DMS53 treated with DMSO at 0.1 percent for 48 hours (cell line): Measurements from ENCODE around the gene TEDC1.

ENCODE experiments used
- DNase-seq: peaks from one replicate; lab custom pipeline; 2025; ENCODE audit not compliant: unreplicated experiment; lab: John Stamatoyannopoulos, UW

The TEDC1 gene

DNA sequence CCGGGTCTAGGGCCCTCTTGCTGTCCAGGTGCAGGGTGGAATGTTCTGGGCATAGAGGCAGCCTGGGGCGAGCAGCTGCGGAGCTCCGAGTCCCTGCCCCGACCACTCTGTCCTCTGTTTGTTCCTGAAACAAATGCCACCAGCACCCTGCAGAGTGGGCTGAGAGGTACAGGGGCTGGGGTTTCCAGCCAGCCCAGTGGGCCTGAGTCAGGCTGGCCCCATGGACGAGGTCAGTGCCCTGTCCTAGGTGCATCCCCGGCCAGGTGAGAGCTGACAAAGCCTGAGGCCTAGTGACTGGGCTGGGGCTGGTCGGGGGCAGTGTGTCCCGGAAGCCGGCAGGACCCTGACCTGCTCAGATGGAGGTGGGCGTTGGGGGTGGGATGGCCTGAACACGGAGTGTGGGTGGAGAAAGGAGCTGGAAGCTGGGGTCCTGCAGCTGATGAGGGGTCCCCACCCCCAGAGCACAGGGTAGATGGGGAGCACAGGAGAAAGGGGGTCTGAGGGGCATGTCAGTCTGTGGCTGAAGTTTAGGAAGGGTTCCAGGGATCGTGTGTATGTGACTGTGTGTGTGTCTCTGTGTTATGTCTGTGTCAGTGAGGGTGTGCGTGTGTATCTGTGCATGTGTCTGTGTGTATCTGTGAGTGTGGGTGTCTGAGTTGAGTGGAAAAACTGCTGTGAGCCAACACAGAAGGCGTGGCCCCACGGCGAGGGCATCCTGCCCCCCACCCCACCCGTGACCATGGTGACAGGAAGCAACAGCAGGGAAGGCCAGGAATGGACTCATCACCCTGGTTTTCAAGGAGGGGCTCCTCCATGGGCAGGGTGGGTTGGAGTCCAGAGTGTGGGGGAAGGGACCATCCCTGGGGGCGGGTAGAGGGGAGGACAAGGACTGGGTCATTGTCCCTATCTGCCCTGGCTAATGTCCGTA is 6.7 kb upstream of the TEDC1 start:
- DNase-seq = no peak

DNA sequence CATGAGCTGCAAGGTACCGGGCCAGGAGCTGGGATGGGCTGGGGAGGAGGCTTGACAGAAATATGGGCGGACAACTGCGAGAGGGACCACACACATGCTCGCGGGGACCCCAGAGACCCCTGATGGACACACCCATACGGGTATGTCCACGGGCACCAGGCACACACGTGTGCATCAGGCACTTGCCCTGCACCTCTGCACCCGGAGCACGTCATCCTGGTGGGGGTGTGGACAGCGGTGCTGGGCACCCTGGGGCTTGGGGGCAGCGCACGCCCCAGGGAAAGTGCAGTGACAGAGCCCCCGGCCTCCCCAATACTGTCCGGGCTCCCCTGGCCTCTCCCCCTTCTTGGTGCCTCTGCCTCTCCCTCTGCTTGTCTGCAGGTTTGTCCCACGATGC is 6.1 kb upstream of the TEDC1 start:
- no peak for DNase-seq

DNA sequence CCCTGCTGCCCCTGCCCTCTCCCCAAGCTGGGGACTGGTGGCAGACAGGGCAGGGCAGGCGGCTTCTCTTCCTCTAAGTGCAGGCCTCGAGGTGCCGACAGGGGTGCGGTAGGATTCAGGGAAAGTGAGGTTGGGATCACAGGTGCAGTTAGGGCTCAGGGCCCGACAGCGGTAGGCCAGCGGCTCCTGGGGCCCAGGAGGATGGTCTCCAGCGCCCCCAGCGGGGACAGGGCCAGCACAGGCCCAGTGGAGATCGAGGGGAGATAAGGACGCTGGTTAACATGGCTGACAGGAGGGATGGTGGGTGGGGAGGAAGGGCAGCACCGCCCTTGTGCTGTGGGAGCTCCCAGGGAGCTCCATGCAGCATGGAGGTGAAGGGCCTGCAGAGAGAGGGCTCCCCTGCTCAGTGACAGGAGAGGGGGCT is 5.3 kb upstream of the TEDC1 start:
- DNase-seq = no peak

DNA sequence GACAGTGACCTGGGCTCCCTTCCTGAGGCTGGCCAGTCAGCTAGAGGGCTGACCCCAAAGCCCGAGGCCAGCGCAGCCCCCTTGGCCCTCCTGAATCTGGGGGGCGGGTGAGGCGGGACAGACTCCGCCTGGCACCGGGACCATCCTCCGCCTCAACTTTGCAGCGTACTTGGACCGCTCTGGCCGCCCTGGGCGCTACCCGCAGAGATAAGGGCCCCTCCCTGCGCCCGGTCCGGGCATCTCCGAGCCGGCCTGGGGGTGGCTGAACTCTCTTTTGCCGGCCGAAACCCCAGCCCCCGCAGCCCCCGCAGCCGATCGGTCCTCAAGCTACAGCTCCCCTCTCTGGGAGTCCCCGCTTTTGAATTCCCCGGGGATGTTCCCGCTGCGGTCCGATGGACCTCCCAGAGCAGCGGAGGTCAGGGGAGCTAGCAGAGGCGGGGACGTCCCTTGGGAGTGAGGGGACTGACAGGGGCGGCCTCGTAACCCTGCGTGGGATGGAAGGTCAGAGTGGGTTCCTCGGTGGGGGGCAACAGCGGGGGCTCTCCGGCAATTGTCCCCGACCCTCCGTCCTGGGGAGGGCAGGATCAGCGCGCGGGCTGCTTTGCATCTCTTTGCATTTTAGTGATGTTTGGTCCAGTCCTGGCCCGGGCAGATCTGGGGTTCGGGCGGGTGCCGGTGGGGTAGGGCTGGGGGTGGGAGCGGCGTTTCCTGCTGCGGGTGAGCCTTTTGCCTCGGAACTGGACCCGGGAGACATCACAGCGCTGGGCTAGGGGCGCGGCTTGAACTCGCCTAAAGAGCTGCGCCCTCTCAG is 4.7 kb upstream of the TEDC1 start, which contains the start of gene CRIP1:
Gene CRIP1, plus strand, starts transcription at position 724 of the 811 bp plus-strand sequence. CDS start 374 bp downstream, outside the sequence.
- no peak for DNase-seq

DNA sequence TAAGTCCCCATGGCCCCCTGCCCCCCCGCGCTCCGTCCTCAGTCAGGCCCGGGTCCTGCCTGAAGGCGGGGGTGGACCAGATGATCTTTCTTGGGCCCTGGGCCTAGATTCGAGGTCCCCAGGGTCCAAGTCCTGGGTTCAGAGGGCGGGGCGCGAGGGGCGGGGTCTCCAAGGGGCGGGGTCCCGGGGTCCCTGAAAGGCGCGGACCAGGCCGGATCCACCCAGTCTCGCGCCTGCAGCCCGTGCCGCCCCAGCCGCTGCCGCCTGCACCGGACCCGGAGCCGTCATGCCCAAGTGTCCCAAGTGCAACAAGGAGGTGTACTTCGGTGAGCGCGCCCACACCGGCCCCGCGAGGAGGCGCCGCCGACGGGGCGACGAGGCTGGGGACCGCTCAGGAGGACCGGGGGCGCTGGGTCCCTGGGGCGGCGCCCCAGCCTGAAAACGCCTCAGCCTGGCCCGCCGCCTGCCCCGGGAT is 4.0 kb upstream of the TEDC1 start:
- DNase-seq = no peak

DNA sequence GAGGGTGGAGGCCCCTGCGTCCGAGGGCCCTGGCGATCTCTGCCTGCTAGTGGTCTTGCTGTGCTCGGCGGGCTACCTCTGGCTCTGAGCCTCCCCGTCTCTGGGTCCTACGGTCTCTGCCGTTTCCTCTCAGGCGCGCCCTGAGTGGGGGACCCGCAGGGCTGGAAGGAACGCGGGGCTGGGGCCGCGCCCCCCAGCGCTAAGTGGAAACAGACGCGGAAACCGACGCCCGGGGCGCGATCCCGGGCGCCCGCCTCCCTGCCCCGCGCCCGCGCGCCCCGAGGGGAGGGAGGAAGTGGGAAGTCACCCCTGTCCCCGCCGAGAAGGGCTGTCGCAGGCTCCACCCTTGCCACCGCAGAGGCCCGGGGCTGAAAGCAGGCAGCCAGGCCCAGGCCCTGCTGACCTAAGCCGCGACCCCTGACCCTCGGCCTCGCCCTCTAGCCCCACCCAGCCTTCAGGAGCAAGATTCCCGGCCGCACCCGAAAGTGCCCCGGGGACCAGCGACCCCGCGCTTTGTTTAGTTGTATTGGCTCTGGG is 3.5 kb upstream of the TEDC1 start:
- no peak for DNase-seq

DNA sequence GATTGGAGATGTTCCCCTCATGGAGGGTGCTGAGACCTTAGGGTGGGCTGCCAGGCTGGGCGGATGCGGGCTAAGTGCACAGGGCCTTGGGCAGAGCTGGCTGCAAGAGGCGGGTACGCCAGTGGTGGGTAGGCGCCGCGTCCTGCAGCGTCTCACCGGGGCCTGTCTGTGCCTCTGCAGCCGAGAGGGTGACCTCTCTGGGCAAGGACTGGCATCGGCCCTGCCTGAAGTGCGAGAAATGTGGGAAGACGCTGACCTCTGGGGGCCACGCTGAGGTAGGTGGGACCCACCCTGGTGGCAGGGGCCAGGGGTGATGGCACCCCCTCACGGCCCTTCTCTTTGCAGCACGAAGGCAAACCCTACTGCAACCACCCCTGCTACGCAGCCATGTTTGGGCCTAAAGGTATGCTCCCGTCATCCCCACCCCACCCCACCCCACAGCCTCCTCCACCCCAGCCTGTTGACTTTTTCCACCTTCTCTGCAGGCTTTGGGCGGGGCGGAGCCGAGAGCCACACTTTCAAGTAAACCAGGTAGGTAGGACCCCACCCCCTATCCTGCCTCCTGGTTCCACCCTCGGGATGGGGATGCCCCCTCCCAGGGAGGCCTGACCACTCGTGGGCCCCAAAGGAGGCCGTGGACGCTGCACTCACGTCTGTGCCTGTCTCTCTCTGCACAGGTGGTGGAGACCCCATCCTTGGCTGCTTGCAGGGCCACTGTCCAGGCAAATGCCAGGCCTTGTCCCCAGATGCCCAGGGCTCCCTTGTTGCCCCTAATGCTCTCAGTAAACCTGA is 2.9 kb upstream of the TEDC1 start:
- no peak for DNase-seq

DNA sequence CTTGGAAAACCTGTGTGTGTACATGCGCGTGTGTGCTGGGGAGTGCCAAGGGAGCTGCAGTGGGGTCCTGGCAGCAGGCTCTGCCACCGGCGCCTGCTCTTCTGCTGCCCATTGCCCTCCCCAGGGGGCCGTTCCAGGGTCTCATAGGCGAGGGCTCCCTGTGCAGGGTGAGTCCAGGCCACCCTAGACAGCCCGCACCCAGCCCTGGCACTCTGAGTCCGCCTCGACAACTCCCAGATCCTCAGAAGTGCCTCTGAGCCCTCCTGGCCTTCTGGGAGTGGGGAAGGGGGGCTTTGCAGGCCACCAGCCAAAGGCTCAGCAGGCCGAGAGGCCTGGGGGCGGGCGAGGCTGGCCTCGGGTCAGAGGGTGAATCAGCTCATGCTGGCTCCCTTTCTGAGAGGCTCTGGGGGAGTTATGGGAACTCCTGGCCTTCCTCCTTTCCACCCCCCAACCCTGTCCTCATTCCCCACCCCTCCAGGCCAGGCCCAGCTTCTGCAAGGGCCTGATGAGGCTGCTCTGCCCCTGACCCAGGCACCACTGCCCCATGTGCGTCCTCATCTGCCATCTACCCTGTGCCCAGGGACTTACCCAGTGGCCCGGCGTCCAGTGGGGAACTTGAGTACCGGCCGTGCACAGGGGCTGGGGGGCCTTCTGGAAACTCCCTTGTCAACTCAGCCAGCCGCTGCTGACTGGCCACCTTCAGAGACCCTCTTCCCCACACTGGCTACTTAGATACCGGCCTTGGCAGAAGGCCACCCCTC is 2.1 kb upstream of the TEDC1 start:
- DNase-seq = no peak

DNA sequence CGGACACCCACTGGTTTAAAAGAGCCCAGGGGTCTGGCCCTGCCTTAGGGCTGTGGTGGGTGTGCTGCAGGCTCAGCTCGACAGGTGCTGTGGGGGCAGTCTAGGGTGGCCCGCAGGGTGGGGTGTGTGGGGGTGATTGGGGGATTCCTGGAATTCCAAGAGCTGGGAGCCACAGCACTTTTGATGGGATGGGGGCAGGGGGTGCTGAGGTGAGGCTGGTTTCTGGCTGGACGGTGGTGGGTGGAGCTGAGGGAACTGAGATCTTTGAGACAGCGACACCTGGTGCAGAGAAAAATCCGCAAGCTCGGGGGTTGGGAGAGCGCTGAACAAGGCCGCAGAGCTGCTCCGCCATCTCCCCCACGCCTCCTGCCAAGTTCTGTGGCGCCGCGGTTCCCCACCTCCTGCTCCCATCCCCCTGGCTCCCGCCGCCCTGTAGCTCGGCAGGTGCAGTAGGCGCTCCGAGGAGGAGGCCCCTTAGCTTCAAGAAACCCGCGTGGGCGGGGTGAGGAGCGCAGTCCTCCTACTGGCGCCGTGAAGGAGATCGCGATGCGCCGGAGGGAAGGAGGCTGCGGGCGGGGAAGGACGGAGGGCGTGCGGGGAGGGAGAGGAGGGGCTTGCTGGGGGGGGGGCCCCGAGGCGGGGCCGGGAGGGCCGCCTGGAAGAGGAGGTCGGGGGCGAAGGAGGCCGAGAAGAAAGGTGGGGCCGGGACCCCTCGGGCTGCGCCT is 1.3 kb upstream of the TEDC1 start:
- peak; percentile 52 for DNase-seq

DNA sequence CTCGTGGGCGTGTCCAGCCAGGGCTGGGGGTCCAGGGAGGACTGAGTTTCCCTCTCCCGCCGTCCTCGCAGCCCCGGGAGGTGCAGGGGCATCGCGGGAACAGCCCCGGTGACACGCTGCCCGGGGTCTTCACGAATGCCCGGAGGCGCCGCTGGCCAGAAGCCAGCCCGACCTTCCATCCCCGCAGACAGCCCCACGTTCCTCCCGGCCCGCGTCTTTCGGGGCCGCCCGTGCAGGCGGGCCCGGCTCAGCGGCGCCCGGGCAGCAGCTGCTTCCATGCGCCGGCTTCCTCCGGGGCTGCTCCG is 827 bp upstream of the TEDC1 start:
- DNase-seq = no peak

DNA sequence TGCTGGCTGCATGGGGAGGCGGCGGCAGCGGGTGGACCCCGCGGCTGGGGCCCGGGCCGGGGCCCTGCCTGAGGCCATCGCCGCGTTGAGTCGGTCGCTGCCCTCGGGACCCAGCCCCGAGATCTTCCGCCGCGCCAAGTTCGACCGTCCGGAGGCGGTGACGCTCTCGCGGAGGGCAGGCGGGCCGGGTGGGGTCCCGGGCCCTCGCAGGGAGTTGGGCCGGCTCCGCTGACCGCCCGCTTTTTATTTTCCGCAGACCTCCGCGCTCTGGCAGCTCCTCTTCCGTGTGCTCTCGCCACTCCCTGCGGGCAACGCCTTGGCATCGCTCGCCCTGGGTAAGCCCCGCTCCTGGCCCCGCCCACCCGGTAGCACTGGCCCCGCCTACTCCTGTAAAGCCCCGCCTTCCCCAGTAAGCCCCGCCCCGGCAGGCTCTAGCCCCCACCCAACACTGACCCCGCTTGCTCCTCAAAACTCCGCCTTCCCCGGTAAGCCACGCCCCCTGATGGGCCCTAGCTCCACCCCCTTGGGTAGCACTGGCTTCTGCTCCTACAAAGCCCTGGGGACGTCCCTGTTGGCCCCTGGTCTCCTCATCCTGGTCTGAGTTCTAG is 424 bp downstream of the TEDC1 start:
- DNase-seq = no peak

DNA sequence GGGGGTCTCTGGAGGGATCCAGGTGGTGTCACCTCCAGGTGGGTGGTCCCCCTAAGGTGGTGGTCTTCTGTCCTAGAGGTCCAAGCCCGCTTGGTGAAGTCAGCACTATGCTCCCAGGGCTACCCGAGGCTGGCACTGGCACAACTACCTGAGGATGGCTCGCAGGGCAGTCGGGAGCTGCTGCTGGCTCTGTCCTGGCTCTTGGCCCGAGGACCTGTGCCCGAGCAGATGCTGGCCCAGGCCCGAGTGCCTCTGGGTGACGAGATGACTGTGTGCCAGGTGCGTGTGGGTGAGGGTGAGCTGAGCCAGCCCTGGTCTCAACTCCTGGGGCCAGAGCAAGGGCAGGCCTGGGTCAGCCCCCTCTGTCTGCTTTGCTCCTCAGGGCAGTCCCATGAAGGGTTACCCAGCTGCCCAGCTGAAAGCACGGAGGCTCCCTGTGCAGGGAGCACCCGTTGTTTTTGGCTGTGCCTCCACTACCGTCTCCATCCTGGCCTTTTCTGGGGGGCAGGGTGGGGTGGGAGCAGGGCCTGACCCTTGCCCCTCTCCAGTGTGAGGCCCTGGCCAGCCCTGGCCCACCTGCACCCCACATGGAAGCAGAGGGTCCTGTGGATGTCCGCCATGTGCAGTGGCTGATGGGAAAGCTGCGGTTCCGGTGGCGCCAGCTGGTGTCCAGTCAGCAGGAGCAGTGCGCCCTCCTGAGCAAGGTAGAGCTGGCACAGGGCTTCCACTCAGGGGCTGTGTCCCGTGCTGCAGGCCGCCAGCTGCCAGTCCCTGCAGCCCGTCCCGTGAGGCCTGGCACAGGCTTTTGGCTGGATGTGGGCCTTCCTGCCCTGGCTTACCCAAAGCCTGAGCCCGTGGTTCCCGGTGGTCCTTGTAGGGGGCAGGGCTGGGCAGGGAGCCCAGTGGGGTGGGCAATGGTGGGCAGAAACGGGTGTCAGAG is 1.3 kb downstream of the TEDC1 start:
- no peak for DNase-seq

DNA sequence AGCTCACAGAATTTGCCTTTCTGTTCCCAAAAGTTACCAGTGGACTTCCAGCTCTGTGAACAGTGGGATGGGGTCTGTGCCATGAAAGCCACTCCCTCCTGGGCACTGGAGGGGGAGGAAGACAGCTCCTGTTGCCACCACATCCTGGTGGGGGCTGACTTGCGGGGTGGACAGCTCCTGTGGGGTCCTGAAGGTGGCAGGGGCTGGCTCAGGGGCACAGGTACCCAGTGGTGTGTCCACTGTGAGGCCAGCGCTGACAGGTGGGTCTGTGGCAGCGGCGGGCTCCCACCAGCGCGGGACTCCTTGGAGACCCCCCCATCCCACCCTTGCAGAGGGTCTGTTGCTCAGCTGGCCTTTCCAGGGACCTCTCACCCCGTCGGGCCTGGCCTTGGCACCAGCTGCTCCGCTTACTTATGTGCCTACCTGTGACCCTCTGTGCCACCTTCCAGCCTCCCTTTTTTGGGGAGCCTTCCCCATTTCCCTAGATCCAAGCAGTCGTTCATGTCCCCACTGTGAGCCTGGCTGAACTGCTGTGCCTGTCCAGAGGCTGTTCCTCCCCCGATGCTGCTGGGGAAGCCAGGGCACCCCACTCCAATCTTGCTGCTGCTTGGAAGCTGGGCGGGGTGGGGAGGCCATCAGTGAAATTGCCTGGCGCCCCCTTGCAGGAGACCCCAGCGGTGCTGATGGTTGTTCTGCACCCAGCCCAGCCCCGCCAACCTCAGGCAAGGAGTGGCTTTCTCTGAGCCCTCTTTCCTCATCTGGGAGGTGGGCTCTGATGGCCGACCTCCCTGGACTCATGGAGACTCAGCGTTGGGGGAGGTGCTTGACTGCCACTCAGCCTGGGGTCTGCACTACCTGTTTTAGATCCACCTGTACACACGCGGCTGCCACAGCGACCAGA is 2.2 kb downstream of the TEDC1 start:
- no peak for DNase-seq

DNA sequence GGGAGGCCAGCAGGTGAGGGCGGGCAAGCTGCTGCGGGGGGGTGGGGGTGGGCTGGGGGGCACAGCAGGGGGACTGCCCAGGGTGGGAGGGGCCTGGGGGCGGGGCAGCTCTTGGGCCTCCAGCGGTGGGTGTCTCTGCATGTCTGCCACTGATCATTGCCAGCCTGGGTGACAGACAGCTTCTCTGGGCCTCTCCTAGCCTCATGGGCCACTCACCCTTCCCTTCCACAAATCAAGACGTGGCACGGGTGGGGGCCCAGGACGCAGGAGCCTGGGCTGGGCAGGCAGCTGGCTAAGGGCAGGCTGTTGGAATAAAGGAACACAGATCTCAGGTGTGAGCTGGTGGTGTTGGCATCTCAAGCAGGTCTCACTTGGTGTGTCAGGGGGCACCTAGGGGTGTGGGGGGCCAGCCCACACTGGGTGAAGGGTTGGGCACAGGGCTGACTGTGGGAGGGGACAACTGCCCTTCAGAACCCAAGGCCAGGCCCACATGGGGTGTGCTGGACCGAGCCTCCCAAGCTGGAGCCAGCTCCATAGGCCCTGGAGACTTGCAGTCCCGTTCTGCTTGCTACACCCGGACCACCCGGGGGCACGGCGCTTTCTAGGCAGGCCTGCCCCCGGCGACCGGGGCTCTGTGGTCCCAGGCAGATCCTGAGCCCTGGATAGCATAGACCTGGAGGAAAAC is 3.0 kb downstream of the TEDC1 start:
- no peak for DNase-seq

DNA sequence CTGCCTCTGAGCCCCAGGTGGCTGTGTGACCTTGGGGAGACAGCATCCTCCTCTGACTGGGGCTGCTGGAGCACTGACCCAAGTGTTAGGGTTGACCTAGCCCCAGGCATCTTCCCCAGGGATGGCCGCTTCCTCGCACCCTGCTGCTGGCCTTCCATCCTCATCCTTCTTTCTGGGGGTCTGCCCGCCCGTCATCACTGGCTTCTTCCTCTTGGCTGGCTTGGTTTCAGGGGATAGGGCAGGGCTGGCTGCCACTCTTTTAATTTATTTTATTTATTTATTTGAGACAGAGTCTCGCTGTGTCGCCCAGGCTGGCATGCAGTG is 3.5 kb downstream of the TEDC1 start:
- no peak for DNase-seq

DNA sequence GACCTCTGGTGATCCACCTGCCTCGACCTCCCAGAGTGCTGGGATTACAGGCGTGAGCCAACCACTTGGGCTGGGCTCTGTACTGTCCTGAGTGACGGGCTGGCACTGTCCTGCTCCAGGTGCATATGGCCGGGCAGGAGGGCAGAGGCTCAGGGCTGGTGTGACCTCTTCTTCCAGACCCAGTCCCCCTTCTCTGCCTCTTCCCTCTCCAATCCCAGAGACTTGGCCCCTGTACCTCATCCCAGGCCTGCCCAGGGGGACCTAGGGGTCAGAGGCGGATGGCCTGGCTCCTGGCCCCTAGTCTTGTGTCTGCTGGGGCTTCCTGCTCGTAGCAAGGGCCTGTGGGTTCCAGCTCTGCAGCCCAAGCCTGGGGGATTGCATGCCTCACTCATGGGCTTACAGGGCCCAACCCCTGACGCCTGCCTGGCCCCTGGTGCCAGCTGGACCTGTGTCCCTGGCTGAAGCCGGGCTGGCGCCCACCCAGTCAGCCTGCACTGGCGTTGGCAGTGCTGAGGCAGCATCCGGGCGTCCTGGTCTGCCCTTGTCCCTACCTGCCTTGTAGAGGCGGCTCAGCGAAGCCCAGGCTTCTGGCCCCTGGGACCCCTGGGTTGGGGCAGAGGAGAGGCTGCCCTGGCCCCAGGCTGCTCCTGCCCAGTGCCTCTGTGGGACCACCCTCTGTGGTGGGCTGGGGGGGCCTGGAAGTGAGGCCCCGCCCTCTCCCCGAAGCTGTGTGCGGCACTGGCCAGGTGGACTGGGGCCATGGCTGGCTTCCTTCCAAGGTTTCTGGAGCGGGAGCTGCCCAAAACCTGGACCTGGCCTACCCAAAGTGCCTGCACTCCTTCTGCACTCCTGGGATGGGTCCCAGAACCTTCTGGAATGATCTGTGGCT is 4.3 kb downstream of the TEDC1 start:
- no peak for DNase-seq
